ENCODE results near the gene CFAP97D1.

GRCh38 chr17:43755389-43755875 lies 24.8 kb upstream of the CFAP97D1 start:
- TF ChIP-seq EZH2 (IDR thresholded peaks at IDR 0.05; ENCODE audit: insufficient read depth, poor library complexity, severe bottlenecking) = no peak
- TF ChIP-seq EZH2phosphoT487 (IDR thresholded peaks at IDR 0.05; ENCODE audit: insufficient read depth, low read depth) = no peak

Measured in GM23248 (cell line).